HuH-7 (cell line): ENCODE data around the gene AFF1.

Experiments
- DNase-seq: peaks from one replicate; pipeline ENCODE4 v3.0.0; 2011; ENCODE audit warnings: low spot score

The AFF1 gene, protein sequence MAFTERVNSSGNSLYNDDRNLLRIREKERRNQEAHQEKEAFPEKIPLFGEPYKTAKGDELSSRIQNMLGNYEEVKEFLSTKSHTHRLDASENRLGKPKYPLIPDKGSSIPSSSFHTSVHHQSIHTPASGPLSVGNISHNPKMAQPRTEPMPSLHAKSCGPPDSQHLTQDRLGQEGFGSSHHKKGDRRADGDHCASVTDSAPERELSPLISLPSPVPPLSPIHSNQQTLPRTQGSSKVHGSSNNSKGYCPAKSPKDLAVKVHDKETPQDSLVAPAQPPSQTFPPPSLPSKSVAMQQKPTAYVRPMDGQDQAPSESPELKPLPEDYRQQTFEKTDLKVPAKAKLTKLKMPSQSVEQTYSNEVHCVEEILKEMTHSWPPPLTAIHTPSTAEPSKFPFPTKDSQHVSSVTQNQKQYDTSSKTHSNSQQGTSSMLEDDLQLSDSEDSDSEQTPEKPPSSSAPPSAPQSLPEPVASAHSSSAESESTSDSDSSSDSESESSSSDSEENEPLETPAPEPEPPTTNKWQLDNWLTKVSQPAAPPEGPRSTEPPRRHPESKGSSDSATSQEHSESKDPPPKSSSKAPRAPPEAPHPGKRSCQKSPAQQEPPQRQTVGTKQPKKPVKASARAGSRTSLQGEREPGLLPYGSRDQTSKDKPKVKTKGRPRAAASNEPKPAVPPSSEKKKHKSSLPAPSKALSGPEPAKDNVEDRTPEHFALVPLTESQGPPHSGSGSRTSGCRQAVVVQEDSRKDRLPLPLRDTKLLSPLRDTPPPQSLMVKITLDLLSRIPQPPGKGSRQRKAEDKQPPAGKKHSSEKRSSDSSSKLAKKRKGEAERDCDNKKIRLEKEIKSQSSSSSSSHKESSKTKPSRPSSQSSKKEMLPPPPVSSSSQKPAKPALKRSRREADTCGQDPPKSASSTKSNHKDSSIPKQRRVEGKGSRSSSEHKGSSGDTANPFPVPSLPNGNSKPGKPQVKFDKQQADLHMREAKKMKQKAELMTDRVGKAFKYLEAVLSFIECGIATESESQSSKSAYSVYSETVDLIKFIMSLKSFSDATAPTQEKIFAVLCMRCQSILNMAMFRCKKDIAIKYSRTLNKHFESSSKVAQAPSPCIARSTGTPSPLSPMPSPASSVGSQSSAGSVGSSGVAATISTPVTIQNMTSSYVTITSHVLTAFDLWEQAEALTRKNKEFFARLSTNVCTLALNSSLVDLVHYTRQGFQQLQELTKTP

DNA sequence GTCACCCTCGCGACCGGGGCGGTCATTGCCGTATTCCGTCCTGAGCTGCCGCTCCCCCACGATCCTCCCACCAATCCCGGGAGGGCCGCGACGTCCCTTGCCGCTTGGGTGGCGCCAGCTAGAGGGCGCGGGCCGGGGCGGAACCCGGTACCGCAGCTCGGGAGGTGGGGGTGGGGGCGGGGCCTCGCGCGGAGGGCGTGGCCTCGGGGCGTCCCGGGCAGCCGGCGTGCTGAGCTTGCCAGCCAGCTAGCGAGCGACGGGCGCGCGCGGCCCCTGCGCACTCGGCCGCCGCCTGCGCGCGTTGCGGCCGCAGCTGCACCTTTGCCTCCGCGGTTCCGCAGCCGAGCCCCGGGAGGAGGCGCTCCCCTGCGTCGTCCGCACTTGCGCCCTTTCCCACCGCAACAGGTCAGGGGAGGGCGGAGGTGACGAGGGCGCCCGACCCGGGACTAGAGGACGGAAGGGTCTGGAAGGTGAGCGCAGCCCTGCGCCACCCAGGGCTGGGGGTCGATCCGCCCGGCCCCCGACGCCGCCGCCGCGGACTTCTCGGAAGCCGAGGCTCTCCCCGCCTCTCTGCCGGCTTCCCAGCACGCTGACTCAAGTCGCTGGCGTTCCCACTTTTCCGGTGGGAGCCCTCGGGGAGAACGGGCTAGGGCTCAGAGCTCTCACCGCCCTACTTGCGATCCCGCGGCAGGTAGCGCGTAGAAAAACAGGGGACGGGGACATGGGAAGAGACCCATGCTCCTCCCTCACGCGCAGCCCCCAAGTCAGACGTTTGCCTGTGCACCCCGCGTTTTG lies at the start of gene AFF1:
AFF1 (plus strand) TSS at position 241 of the 795 bp plus-strand sequence. CDS start 13,523 bp downstream, outside the sequence.
- DNase-seq = peak; percentile 76

DNA sequence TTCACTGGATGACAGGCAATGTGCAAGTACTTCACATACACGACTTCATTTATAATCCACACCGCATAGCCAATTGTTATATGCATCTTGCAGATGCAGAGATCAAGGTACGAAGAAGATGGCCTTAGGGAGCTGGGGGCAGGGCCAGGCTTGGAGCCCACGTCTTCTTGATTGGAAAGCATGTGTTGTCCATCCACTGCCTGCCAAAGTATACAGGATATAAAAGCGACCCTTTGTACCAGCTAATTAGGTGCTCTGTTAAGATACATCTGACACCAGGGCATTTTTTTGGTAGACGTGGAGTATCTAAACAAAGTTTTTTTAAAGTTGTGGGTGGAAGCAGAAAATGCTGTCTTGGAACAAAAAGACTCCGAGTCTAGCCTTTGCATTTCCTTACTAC lies 44.0 kb upstream of the AFF1 start:
- DNase-seq = no peak

DNA sequence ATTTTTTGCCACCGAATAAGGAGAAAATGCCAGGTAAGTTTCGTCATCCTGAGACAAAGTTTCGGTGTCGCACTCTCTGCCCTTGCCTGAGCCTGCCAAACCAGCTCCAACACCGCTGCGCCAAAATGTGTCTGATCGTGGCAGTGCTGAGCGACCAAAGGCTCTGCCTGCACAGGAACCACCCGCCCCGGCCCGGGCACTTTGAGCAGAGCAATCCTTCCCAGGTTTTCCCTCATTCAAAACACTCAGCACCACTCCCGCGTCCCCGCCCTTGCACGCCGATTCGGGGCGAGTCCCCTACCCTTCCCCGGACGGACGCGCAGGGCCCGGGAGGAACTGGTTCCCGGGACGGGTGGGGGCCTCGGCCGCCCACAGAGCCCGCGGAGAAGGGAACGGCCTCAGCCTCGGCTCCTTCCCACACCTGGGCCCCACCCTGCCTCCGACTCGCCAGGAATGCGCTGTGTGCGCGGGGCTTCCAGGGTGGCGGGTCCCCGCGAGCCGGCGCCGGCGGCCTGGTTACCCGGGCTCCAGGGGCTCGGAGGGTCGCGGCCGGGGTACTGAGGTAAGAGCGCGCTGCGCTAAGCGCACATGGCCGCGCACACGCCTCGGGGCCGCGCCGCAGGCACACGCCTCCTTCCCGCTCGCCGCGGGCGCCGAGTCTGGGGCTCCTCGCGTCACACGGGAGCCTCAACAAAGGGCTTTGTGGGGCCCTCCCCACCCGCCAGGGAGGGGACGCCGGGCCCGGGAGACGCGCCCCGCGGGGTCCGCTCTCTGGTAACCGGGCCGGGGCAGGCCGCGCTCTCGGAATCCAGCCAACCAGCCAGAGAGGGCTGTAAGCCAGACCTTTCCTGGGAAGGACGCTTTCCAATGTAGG lies 42.8 kb upstream of the AFF1 start, which contains the start of gene C4orf36:
C4orf36 (minus strand) TSS at position 661 of the 874 bp plus-strand sequence. CDS start 902 bp downstream, outside the sequence.
- DNase-seq = peak; percentile 47

DNA sequence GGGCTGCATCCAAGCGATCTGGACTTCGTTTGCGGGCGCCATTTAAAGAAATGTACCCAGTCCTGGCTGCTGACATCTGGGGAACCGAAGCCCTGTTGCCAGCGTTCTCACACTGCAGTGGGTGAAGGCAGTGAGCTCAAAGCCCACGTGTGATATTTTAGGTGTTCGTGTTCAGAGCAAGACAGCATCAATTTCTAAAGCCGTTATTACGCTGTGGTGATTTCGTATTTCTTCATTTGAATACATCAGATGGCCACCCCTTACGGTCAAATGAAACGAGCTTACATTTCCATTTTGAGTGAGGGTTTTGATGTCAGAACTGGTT lies 42.2 kb upstream of the AFF1 start:
- no peak for DNase-seq

DNA sequence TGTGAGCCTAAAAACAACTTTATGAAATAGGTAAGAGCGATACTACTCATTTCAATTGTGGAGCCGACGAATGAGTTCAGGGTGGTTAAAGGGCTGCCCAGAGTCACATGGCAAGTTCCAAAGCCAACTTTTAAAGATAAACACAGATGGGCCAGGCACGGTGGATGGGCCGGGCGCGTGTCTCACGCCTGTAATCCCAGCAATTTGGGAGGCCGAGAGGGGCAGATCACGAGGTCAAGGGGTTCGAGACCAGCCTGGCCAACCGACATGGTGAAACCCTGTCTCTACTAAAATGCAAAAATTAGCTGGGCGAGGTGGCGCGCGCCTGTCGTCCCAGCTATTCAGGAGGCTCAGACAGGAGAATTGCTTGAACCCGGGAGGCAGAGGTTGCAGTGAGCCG lies 41.7 kb upstream of the AFF1 start:
- no peak for DNase-seq

DNA sequence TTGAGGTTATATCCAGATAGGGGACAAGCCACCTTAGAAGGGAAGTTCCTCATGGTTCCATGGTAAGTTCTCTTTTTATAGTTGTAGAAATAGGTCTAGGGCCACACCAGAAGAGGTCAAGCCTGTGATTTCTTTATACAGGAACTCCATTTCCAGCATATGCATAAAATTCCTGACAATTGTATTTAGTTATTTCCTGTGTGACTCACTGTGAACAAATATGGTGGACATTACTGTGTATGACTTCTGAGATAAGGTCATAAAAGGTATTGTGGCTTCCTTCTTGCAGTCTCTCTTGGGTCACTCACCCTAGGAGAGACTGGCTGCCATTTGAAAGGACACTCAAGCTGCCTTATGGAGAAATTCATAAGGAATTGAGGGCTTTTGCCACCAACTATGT lies 40.4 kb upstream of the AFF1 start:
- no peak for DNase-seq

DNA sequence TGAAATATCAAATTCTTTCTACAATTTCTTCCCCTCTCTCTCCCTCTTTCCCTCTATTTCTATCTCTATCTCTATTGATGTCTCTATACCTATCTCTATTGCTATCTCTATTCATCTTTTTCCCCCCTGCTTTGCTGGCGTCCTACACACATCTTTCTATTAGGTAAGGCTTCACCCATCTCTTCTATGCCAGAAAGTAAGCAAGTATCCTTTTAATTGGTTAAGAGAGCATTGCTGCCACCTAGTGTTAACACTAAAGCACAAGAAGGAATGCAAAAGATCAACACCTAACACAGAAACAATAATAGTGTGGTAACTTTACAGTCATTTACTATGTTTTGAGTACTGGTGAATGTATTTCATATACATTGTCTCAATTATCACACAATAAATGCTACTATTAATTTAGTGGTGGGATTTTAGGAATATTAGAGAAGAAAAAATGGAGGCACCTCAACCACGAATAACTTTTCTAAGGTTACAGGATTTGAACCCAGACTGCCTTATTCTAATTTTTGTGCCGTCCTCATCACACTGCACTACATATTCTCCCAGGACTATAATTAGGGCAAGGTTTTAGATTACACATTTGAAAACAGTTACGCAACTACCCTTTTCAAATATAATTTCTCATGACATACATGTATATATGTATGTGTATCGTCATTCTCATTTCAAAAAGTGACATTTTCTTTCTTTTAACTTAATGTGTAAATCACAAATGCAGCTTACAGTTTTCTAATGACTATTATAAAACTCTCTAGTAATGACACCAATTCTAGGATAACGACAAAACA lies 38.9 kb upstream of the AFF1 start:
- DNase-seq = peak; percentile 39

DNA sequence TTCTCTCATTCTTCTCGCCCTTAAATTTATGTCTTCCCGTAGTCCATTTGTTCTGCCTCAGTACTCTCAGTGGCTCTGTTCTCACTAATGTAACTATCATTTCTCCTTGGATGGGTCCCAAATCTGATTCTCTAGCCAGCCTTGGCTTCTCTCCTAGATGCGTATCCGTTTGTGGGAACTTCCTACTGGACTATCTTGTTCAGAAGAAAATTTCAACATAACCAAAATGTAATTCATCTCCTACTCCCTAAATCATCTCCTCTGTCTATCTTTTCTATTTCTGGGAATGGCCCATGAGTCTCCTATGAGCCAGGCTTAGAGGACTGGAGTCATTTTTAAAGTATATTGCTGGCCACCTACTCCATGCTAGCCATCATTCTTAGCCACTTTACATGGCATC lies 38.2 kb upstream of the AFF1 start:
- DNase-seq = no peak

DNA sequence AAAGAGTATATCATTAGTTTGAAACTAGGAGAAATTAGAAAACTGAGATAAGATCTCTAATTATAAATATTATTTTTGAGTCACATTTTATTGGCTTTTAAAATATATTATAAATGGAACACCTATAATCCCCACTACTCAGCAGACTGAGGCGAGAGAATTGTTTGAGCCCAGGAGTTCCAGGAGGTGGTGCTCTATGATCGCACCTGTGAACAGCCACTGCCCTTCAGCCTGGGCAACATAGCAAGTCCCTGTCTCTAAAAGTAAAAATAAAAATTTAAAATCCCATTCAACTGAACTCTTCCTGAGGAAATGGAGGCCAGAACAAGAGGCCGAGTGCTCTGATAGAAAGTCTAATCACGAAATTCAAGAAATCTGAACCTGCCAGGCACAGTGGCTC lies 36.2 kb upstream of the AFF1 start:
- DNase-seq = no peak

DNA sequence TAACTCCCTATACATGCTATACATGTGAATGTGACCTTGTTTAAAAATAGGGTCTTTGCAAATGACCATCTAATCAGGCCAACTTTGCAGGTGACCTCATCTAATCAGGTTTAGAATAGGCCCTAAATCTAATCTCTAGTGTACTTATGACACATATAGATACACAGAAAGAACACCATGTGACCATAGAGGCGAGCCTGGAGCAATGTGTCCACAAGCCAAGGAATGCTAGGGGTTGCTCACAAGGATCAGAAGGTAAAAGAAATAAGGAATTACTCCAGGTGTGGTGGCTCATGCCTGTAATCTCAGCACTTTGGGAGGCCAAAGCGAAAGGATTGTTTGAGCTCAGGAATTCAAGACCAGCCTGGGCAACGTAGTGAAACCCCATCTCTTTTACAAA lies 32.9 kb upstream of the AFF1 start:
- no peak for DNase-seq

DNA sequence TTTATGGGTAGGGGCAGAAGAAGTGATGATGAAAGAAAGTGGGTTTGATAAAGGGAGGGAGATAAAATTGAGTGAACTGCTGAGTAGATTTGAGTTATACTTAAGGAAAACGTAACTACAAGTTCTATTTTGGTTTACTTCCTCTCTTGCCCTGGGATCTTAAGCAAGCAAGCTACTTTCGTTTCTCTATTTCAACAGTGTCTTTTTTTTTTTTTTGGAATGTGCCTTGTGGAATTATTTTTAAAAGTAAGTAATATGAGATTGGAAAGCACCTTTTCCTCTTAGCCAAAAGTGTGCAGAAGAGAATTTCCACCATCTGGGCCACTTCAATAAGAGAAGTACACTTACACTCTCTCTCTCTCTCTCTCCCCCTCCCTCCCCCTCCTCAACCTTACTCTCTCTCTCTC lies 26.6 kb upstream of the AFF1 start:
- no peak for DNase-seq

DNA sequence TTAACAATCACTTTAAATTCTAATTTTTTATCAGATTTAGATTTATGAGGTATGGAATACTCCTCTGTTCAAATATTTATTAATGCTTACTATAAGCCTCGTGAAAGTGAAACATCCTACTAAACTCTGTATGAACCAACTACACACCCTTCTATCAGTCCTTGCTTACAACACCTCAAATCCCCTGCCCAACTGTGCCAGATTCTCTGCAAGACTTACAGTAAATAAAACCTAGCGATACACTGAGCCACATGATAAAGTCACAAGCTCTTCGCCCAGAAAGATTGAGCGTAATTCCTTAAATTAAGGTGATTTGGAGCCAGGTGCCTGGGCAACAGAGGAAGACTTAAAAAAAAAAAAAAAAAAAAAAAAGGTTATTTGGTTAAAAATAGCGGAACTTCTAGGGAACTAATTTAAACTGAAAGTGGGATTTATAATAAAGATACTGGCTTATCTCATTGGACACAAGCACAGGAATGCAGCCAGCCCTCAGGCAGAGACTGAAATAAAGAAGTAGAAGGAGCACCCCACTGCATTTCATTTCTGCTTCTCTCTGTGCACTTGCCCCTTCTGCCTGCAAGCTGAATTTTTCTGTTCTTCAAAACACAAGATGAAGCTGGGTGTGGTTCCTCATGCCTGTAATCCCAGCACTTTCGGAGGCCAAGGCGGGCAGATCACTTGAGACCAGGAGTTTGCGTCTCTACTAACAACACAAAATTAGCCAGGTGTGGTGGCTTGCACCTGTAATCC lies 25.1 kb upstream of the AFF1 start:
- DNase-seq = no peak

DNA sequence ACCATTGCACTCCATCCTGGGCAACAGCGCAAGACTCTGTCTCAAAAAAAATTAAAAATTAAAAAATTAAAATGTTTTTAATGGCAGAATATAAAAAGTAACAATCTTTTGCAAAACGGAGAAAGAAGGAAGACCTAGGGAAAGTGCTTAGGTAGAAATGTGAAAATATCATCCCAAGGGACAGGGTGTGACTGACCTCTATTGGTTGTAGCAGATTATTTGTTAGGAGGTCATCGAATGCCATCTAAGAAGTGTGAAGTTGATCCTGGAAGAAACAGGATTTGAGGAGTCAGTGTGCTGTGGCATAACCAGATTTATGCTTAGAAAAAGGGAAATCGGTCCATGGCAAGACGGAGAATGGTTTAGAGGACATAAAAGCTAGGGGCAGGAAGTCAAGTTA lies 24.4 kb upstream of the AFF1 start:
- no peak for DNase-seq

DNA sequence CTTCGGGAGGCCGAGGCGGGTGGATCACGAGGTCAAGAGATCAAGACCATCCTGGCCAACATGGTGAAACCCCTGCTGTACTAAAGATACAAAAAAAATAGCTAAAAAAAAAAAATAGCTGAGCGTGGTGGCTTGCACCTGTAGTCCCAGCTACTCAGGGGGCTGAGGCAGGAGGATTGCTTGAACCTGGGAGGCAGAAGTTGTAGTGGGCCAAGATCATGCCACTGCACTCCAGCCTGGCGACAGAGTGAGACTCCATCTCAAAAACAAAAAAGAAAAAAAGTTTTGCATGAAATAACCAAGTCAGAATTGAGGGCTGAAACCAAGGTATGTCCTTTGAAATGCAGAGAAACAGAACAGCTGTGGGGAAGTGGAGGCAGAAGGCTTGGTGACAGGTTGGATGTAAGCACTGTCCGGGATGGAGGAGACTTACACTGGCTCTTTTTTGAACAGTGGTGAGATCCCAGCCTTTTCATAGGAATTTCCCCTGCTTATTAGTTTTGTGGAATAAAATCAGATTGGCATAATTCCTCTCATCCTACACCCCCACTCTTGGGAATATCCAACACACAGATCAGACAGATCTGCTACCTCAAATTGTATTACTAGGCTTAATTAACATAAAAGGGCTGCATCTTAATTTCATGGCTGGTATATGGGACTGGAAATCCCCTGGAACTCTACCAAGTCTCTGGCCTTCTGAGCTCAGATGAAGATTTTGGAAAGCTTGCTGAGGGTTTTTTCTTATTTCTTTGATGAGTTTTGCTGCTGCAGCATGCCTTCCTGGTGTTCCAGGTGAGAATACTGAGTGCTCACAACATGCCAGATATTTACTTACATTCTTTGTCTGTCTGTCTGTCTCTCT lies 23.8 kb upstream of the AFF1 start:
- DNase-seq = no peak

DNA sequence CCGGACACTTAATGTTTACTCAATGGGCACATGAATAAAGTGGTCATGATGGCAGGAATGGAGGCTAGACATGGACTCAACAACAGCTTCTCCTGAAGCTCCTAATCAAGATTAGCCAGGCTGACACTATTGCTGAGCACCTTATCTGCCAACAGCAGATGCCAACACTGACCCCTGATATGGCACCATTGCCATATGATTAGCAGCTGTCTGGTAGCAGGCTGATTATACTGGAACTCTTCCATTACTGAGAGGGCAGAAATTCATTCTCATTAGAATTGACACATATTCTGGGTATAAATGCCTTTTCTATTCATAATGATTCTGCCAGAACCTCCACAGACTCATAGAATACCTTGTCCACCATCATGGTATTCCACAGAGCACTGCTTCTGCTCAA lies 18.4 kb upstream of the AFF1 start:
- no peak for DNase-seq

DNA sequence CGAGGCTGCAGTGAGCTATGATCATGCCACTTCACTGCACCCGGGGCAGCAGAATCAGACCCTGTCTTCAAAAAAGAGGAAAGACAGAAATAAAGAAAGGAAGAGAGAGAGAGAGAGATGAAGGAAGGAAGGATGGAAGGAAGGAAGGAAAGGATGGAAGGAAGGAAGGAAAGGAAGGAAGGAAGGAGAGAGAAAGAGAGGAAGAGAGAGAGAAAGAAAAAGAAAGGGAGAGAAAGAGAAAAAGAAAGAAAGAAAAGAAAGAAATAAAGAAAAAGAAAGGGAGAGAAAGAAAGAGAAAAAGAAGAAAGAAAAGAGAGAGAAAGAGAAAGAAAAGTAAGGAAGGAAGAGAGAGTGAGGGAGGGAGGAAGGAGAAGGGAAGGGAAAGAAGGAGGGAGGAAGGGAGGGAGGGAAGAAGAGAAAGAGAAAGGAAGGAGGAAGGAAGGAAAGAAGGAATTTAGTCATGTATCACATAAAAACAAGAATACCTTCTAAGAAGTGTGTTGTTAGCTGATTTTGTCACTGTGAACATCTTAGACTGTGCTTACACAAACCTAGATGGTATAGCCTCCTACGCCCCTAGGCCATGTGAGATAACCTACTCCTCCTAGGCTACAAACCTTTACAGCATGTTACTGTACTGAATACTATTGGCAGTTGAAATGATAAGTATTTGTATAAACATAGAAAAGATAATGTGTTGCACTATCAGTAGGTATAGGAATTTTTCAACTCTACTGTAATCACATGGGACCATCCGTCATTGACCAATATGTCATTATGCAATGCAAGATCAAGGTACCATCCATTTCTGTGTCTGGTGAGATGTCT lies 17.4 kb upstream of the AFF1 start:
- no peak for DNase-seq

DNA sequence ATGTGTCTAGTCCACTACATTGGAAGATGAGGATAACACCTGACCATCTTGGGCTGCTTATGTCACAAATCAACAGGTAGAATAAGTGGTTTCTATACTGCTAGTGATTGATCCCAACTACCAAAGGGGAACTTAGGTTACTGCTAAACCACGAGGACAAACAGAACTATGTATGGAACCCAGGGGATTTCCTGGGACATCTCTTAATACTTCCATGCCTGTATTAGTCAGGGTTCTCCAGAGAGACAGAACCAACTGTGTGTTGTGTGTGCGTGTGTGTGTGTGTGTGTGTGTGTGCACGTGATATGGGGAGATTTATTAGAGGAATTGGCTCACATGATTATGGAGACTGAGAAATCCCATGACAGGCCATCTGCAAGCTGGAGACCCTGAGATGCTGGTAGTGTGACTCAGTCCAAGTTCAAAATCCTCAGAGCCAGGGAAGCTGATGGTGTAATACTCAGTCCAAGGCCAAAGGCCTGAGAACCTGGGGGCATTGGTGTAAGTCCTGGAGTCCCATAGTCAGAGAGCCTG lies 16.2 kb upstream of the AFF1 start:
- DNase-seq = no peak
